K562 (cell line): Measurements from ENCODE around the gene MAST4. TPM values are rescaled to one million over a fixed set of nuclear protein-coding genes. Genes with fewer than 3 reads are reported as not detected.

Experiments
- ATAC-seq: fragments of 200-7000 bp; cut with Tn5 transposase; 3 replicates; pipeline ENCODE4 v1.9.1; 2020; ENCODE audit warnings: moderate library complexity
- BruUV-seq: library from RNA; stranded (reverse); fragments of 400-500 nt; replicated peaks from 2 replicates; lab custom pipeline; 2021; lab: Mats Ljungman, UMichigan
- CTCF ChIA-PET: fragments of 300-600 bp; formaldehyde crosslinking; extraction: SDS; loops from one replicate; lab custom pipeline; 2021; ENCODE audit warnings: low intra/inter-chr PET ratio; lab: Yijun Ruan, JAX
- POLR2A ChIA-PET: fragments of 300-600, 350-650 bp; sonication (Branson Sonifier 250); formaldehyde crosslinking; extraction: SDS; loops from one replicate; lab custom pipeline; 2021; ENCODE audit warnings: antibody characterized with exemption, inconsistent platforms; lab: Yijun Ruan, JAX
- DNase-seq, 4 experiments: peaks; one replicate each; pipeline versions ENCODE4 v3.0.0 to v3.0.0-alpha.2; 2011 to 2018; ENCODE audit warnings: low spot score in 3 of 4, mixed read lengths in 3 of 4; ENCODE audit errors: extremely low read depth in 1 of 4
- FAIRE-seq: peaks from 2 replicates; lab custom pipeline; 2011; peaks lifted over from hg19 to GRCh38; lab: Jason Lieb, UNC
- H2AFZ ChIP-seq: 2 replicates; pipeline ENCODE4 v1.6.0; 2011; ENCODE audit warnings: low read depth, low read length, control low read depth, inconsistent platforms
- H3K27ac ChIP-seq: fragments of 200-600 bp; 3 replicates; pipeline ENCODE4 v1.8.0; 2011; ENCODE audit warnings: low read depth, mild to moderate bottlenecking, control low read depth, inconsistent platforms, low read length, moderate library complexity, mixed read lengths; ENCODE audit errors: extremely low read depth
- H3K27me3 ChIP-seq, 2 experiments: fragments of 300-600 bp in 1 of 2; 2 replicates in 1 of 2; 3 replicates in 1 of 2; pipeline versions ENCODE4 v1.6.0 to v1.8.0; 2011; ENCODE audit warnings: inconsistent platforms in 2 of 2, low read length in 2 of 2, mild to moderate bottlenecking in 1 of 2, mixed read lengths in 1 of 2, moderate library complexity in 1 of 2; ENCODE audit not compliant: control insufficient read depth in 2 of 2, insufficient read depth in 2 of 2
- H3K36me3 ChIP-seq: fragments of 300-600 bp; 3 replicates; pipeline ENCODE4 v1.8.0; 2011; ENCODE audit warnings: mild to moderate bottlenecking, low read length, inconsistent platforms; ENCODE audit not compliant: control insufficient read depth, insufficient read depth
- H3K4me1 ChIP-seq, 2 experiments: fragments of 200-600 bp in 1 of 2; replicated peaks in 1 of 2; 2 replicates in 1 of 2; 3 replicates in 1 of 2; pipeline versions ENCODE4 v1.5.1 to v1.8.0; 2011; ENCODE audit warnings: inconsistent platforms in 2 of 2, low read length in 2 of 2, mild to moderate bottlenecking in 1 of 2, mixed read lengths in 1 of 2, moderate library complexity in 1 of 2; ENCODE audit not compliant: control insufficient read depth in 2 of 2, insufficient read depth in 2 of 2
- H3K4me2 ChIP-seq: 2 replicates; pipeline ENCODE4 v1.6.1; 2011; ENCODE audit warnings: low read length, control low read depth, inconsistent platforms, mixed read lengths; ENCODE audit not compliant: insufficient read depth
- H3K4me3 ChIP-seq: fragments of 200-600 bp; sonication (generic), shearing (Covaris generic); 2 replicates; pipeline ENCODE4 v1.5.1; 2016; ENCODE audit warnings: control low read depth, inconsistent platforms
- H3K79me2 ChIP-seq: fragments of 200-600 bp; 3 replicates; pipeline ENCODE4 v1.8.0; 2011; ENCODE audit warnings: low read length, inconsistent platforms; ENCODE audit not compliant: control insufficient read depth, insufficient read depth
- H3K9ac ChIP-seq, 2 experiments: 2 replicates each; pipeline versions ENCODE4 v1.6.0 to v1.6.1; 2011; ENCODE audit warnings: low read depth in 2 of 2, low read length in 2 of 2, control low read depth in 1 of 2, inconsistent platforms in 1 of 2, mild to moderate bottlenecking in 1 of 2, mixed read lengths in 1 of 2; ENCODE audit not compliant: insufficient read depth in 1 of 2
- H3K9me1 ChIP-seq: one replicate; pipeline ENCODE4 v1.6.0; 2011; ENCODE audit warnings: inconsistent platforms, mild to moderate bottlenecking, low read length, moderate library complexity; ENCODE audit not compliant: control insufficient read depth, insufficient read depth
- H3K9me3 ChIP-seq: replicated peaks from 2 replicates; pipeline ENCODE4 v1.5.1; 2011; ENCODE audit warnings: low read depth, low read length, inconsistent platforms; ENCODE audit not compliant: control insufficient read depth, insufficient read depth
- H4K20me1 ChIP-seq: replicated peaks from 2 replicates; pipeline ENCODE4 v1.6.1; 2011; ENCODE audit warnings: low read length, inconsistent platforms, mixed read lengths; ENCODE audit not compliant: control insufficient read depth, insufficient read depth
- CREB5 ChIP-seq: fragments of 250-450 bp; sonication (Bioruptor Pico); IDR thresholded peaks from 2 replicates; pipeline ENCODE4 v1.5.0; 2020; ENCODE audit warnings: mild to moderate bottlenecking
- DACH1 ChIP-seq: fragments of 450-650 bp; IDR thresholded peaks from 2 replicates; pipeline ENCODE4 v1.6.1; 2018; ENCODE audit not compliant: partially characterized antibody
- EWSR1 ChIP-seq: fragments of 450-650 bp; IDR thresholded peaks from 2 replicates; pipeline ENCODE4 v1.6.1; 2018; ENCODE audit warnings: borderline replicate concordance, mild to moderate bottlenecking, low read depth, moderate library complexity; ENCODE audit not compliant: partially characterized antibody
- GATA2 ChIP-seq: sonication (generic); formaldehyde crosslinking; IDR thresholded peaks from 2 replicates; pipeline ENCODE4 v1.4.0; 2020; ENCODE audit warnings: mild to moderate bottlenecking, missing genetic modification reagents
- HIVEP1 ChIP-seq: fragments of 250-450 bp; sonication (Bioruptor Pico); IDR thresholded peaks from 2 replicates; pipeline ENCODE4 v1.4.0; 2020; ENCODE audit warnings: mild to moderate bottlenecking
- SNIP1 ChIP-seq: fragments of 450-650 bp; IDR thresholded peaks from 2 replicates; pipeline ENCODE4 v1.7.1; 2017; ENCODE audit warnings: low read depth, mild to moderate bottlenecking
- TAF9B ChIP-seq: fragments of 450-650 bp; IDR thresholded peaks from 2 replicates; pipeline ENCODE4 v1.6.1; 2018; ENCODE audit warnings: mild to moderate bottlenecking; ENCODE audit not compliant: partially characterized antibody
- YY1 ChIP-seq, 3 experiments: IDR thresholded peaks; 2 replicates each; pipeline ENCODE4 v1.6.1; 2011; ENCODE audit warnings: low read length in 2 of 3, mild to moderate bottlenecking in 2 of 3, moderate library complexity in 2 of 3, borderline replicate concordance in 1 of 3, control low read depth in 1 of 3, low read depth in 1 of 3; ENCODE audit not compliant: insufficient read depth in 3 of 3, insufficient replicate concordance in 2 of 3, control insufficient read depth in 1 of 3, insufficient read length in 1 of 3; ENCODE audit errors: extremely low read depth in 1 of 3
- ZBTB11 ChIP-seq, 3 experiments: fragments of 200-800 bp in 1 of 3; fragments of 250-450 bp in 1 of 3; fragments of 450-650 bp in 1 of 3; sonication (Bioruptor Pico) in 1 of 3; sonication (Bioruptor generic) in 1 of 3; formaldehyde crosslinking in 1 of 3; IDR thresholded peaks; 2 replicates each; pipeline versions ENCODE4 v1.6.1 to v1.8.0; 2016 to 2022; ENCODE audit warnings: mild to moderate bottlenecking in 2 of 3, missing genetic modification characterization in 2 of 3, missing compliant biosample characterization in 1 of 3, moderate library complexity in 1 of 3
- ZBTB49 ChIP-seq: sonication (generic); formaldehyde crosslinking; IDR thresholded peaks from 2 replicates; pipeline ENCODE4 v1.8.0; 2022; ENCODE audit warnings: missing genetic modification reagents, mild to moderate bottlenecking, borderline replicate concordance
- ZNF277 ChIP-seq: fragments of 250-450 bp; sonication (Bioruptor Pico); IDR thresholded peaks from 2 replicates; pipeline ENCODE4 v1.8.0; 2022; ENCODE audit warnings: inconsistent platforms, mild to moderate bottlenecking, moderate library complexity, borderline replicate concordance
- ZNF324 ChIP-seq: fragments of 250-450 bp; sonication (Bioruptor Pico); IDR thresholded peaks from 2 replicates; pipeline ENCODE4 v1.4.0; 2020; ENCODE audit warnings: mild to moderate bottlenecking
- WGBS: fragments of 100-300 bp; shearing (Covaris generic); methylation state at CpG from one replicate; pipeline ENCODE4 v1.1.6; 2016; ENCODE audit warnings: low coverage, mixed read lengths; ENCODE audit not compliant: insufficient coverage; ENCODE audit errors: missing lambda C conversion rate; 5-methylcytosine and 5-hydroxymethylcytosine counted together
- in situ Hi-C: fragments of 300-500 bp; cut with MboI; formaldehyde crosslinking; loops from 4 replicates; pipeline ENCODE4 v1.15.0; 2018; ENCODE audit warnings: inconsistent platforms, mixed read lengths
- intact Hi-C: fragments of 100-400 bp; cut with micrococcal nuclease; formaldehyde crosslinking; loops from 2 replicates; pipeline ENCODE4 v1.14.2; 2022
- polyA plus RNA-seq, 8 experiments: library from polyadenylated mRNA; depleted of rRNA in 4 of 8; stranded (reverse) in 5 of 8; unstranded in 3 of 8; fragments of >200 nt; fragmentation: Nextera tagmentation in 2 of 8; fragmentation: Illumina TruSeq in 1 of 8; extraction: Ambion mirVana in 2 of 8; extraction: Trizol in 1 of 8; gene quantifications; 2 replicates each; pipeline versions ENCODE4 v1.2.1 to v1.2.3, GENCODE V29; 2011 to 2014; ENCODE audit warnings: inconsistent platforms in 1 of 8, missing spikeins in 1 of 8
- total RNA-seq, 7 experiments: library from RNA; depleted of rRNA in 6 of 7; stranded (reverse); fragments of >200 nt in 6 of 7; fragmentation: Illumina TruSeq in 2 of 7; extraction: Trizol in 2 of 7; gene quantifications; 2 replicates each; pipeline versions ENCODE4 v1.2.1 to v1.2.3, GENCODE V29; 2011 to 2021; ENCODE audit warnings: low replicate concordance in 1 of 7

Gene MAST4
- total and polyA plus RNA-seq, 9 of the 15 experiments (the other 6 are each of a cell fraction or from before 2014, with no cell fraction given): 0.88 to 10.1 (median 5.2) TPM

- no peaks in the 10 kb centered on the region for H3K9me1 ChIP-seq
- H3K4me2 ChIP-seq: no peak overlapping the region
- no peak overlapping the region for H3K4me3 ChIP-seq
- H3K27me3 ChIP-seq: no peaks in the 10 kb centered on the region
- in situ Hi-C loops (no loop called here), intact Hi-C loops (no loop called here)
- peaks cover 7% of the 10 kb centered on the region; the same call in 2 of the 3 replicates for H3K36me3 ChIP-seq
- no peaks in the 10 kb centered on the region for H3K9me3 ChIP-seq
- no TSS peak for BruUV-seq
- ChIA-PET CTCF (no interaction called here), POLR2A (interaction anchor here (0.6 kb wide), 1 partner anchor 24 kb away, joined by 3 read pairs; no protein-coding TSS in a partner anchor)
- no peaks in the 10 kb centered on the region for H3K79me2 ChIP-seq
- H2AFZ ChIP-seq: no peak overlapping the region
- 96% methylated on average over 3 of the region's 3 CpGs for WGBS
- no peaks in the 10 kb centered on the region for H4K20me1 ChIP-seq
- ATAC-seq (no peak), FAIRE-seq (no peak), DNase-seq (no peak)
- no peak overlapping the region for H3K9ac ChIP-seq
- no peaks in the 10 kb centered on the region for H3K4me1 ChIP-seq
- no peak overlapping the region for H3K27ac ChIP-seq
- TF ChIP-seq SNIP1 (no peak), ZNF277 (CRISPR knock-in tag) (no peak), ZBTB49 (CRISPR knock-in tag) (no peak), DACH1 (no peak), ZNF324 (CRISPR knock-in tag) (no peak), GATA2 (CRISPR knock-in tag) (no peak), TAF9B (no peak), ZBTB11 (CRISPR knock-in tag; IDR thresholded peaks at IDR 0.05) (no peak), HIVEP1 (CRISPR knock-in tag) (no peak), EWSR1 (no peak), CREB5 (CRISPR knock-in tag) (no peak), YY1 (IDR thresholded peaks at IDR 0.05; ENCODE audit: borderline replicate concordance in 1 of 3, control insufficient read depth in 1 of 3, extremely low read depth in 1 of 3, insufficient read depth in 3 of 3, insufficient read length in 1 of 3, insufficient replicate concordance in 2 of 3, low read depth in 1 of 3, low read length in 2 of 3) (no peak)
Measured at GRCh38 chr5:67105270-67105669, 509.1 kb downstream of the MAST4 start.
